GM12878 (cell line): Measurements from ENCODE around the gene SETBP1. TPM values are rescaled to one million over a fixed set of nuclear protein-coding genes. Genes with fewer than 3 reads are reported as not detected.
A peak's percentile ranks its signal among the peaks of the same experiment; 100 is the strongest.

Source experiments
- ATAC-seq: fragments of 200-7000 bp; cut with Tn5 transposase; 3 replicates; pipeline ENCODE4 v1.9.1; 2020; ENCODE audit warnings: mild to moderate bottlenecking, moderate library complexity
- BruUV-seq: library from RNA; stranded (reverse); fragments of 400-500 nt; replicated peaks from 2 replicates; lab custom pipeline; 2021; lab: Mats Ljungman, UMichigan
- CTCF ChIA-PET: fragments of 300-600 bp; sonication (Branson Sonifier 250); formaldehyde crosslinking; extraction: SDS; loops from one replicate; lab custom pipeline; 2021; ENCODE audit warnings: inconsistent platforms; lab: Yijun Ruan, JAX
- POLR2A ChIA-PET: fragments of 350-600 bp; formaldehyde crosslinking; extraction: SDS; loops from one replicate; lab custom pipeline; 2021; ENCODE audit warnings: inconsistent platforms; lab: Charles Lee
- RAD21 ChIA-PET: fragments of 300-600 bp; sonication (Branson Sonifier 250); formaldehyde crosslinking; loops from one replicate; lab custom pipeline; 2023; ENCODE audit warnings: antibody characterized with exemption; ENCODE audit not compliant: unreplicated experiment; lab: Charles Lee
- SMC1A ChIA-PET: fragments of 300-600 bp; sonication (Branson Sonifier 250); formaldehyde crosslinking; loops from one replicate; lab custom pipeline; 2023; ENCODE audit not compliant: unreplicated experiment, uncharacterized antibody; lab: Charles Lee
- DNase-seq: peaks from one replicate; pipeline ENCODE4 v3.0.0-alpha.2; 2011; ENCODE audit warnings: low read depth, low spot score
- FAIRE-seq: peaks from 3 replicates; lab custom pipeline; 2011; peaks lifted over from hg19 to GRCh38; lab: Jason Lieb, UNC
- H2AFZ ChIP-seq: 2 replicates; pipeline ENCODE4 v1.6.0; 2011; ENCODE audit warnings: low read depth, low read length, control low read depth; ENCODE audit not compliant: control insufficient read depth
- H3K27ac ChIP-seq: 2 replicates; pipeline ENCODE4 v1.5.1; 2011; ENCODE audit warnings: control low read depth; ENCODE audit not compliant: control insufficient read depth, insufficient read depth
- H3K27me3 ChIP-seq, 2 experiments: replicated peaks in 1 of 2; 2 replicates each; pipeline versions ENCODE4 v1.6.0 to v1.6.1; 2011; ENCODE audit warnings: low read length in 1 of 2; ENCODE audit not compliant: control insufficient read depth in 2 of 2, insufficient read depth in 2 of 2
- H3K36me3 ChIP-seq, 2 experiments: 2 replicates each; pipeline ENCODE4 v1.5.1; 2011; ENCODE audit warnings: low read length in 1 of 2; ENCODE audit not compliant: control insufficient read depth in 2 of 2, insufficient read depth in 2 of 2
- H3K4me1 ChIP-seq: 2 replicates; pipeline ENCODE4 v1.6.1; 2011; ENCODE audit warnings: mild to moderate bottlenecking, low read length, moderate library complexity, mixed read lengths; ENCODE audit not compliant: control insufficient read depth, insufficient read depth
- H3K4me2 ChIP-seq: 2 replicates; pipeline ENCODE4 v1.6.0; 2011; ENCODE audit warnings: control low read depth; ENCODE audit not compliant: control insufficient read depth, insufficient read depth
- H3K4me3 ChIP-seq: fragments of 200-600 bp; sonication (generic); 2 replicates; pipeline ENCODE4 v1.5.1; 2016
- H3K79me2 ChIP-seq: 2 replicates; pipeline ENCODE4 v1.6.0; 2011; ENCODE audit warnings: low read length; ENCODE audit not compliant: control insufficient read depth, insufficient read depth
- H3K9ac ChIP-seq: 2 replicates; pipeline ENCODE4 v1.8.0; 2011; ENCODE audit warnings: low read length, control low read depth, mixed read lengths; ENCODE audit not compliant: control insufficient read depth, insufficient read depth
- H3K9me3 ChIP-seq: replicated peaks from 3 replicates; pipeline ENCODE4 v1.5.1; 2011; ENCODE audit warnings: mild to moderate bottlenecking, low read length; ENCODE audit not compliant: control insufficient read depth, insufficient read depth
- H4K20me1 ChIP-seq: 2 replicates; pipeline ENCODE4 v1.6.0; 2011; ENCODE audit not compliant: control insufficient read depth, insufficient read depth
- ATF7 ChIP-seq: fragments of 450-650 bp; IDR thresholded peaks from 2 replicates; pipeline ENCODE4 v1.6.1; 2016; ENCODE audit warnings: low read depth, mild to moderate bottlenecking
- BACH1 ChIP-seq: fragments of 450-650 bp; IDR thresholded peaks from 2 replicates; pipeline ENCODE4 v1.6.1; 2017; ENCODE audit warnings: mild to moderate bottlenecking, borderline replicate concordance
- EGR1 ChIP-seq, 2 experiments: IDR thresholded peaks; 1 replicate in 1 of 2; 2 replicates in 1 of 2; pipeline ENCODE4 v1.6.1; 2011 to 2012; ENCODE audit warnings: low read depth in 2 of 2, low read length in 2 of 2, borderline replicate concordance in 1 of 2, mild to moderate bottlenecking in 1 of 2, moderate library complexity in 1 of 2
- EP300 ChIP-seq, 2 experiments: fragments of 150-350 bp in 1 of 2; IDR thresholded peaks; 2 replicates each; pipeline ENCODE4 v1.6.1; 2011 to 2012; ENCODE audit warnings: low read depth in 2 of 2, low read length in 2 of 2, borderline replicate concordance in 1 of 2, improper control_type of control experiment in 1 of 2, inconsistent platforms in 1 of 2; ENCODE audit not compliant: control insufficient read depth in 1 of 2
- HDGF ChIP-seq: fragments of 450-650 bp; IDR thresholded peaks from 2 replicates; pipeline ENCODE4 v1.6.1; 2016; ENCODE audit warnings: antibody characterized with exemption
- IKZF2 ChIP-seq, 2 experiments: fragments of 450-650 bp; IDR thresholded peaks; 2 replicates each; pipeline ENCODE4 v1.6.1; 2017; ENCODE audit warnings: mild to moderate bottlenecking in 2 of 2, moderate library complexity in 2 of 2
- KDM1A ChIP-seq: fragments of 200-600 bp; sonication (generic); IDR thresholded peaks from 2 replicates; pipeline ENCODE4 v1.6.1; 2016; ENCODE audit warnings: borderline replicate concordance
- MAX ChIP-seq: IDR thresholded peaks from 2 replicates; pipeline ENCODE4 v1.6.1; 2012; ENCODE audit warnings: low read depth, low read length, improper control_type of control experiment
- MEF2A ChIP-seq: IDR thresholded peaks from 2 replicates; pipeline ENCODE4 v1.6.1; 2011; ENCODE audit warnings: low read depth, mild to moderate bottlenecking, low read length, moderate library complexity; ENCODE audit not compliant: insufficient read depth
- NFIC ChIP-seq: IDR thresholded peaks from 2 replicates; pipeline ENCODE4 v1.6.1; 2012; ENCODE audit warnings: low read depth, mild to moderate bottlenecking, inconsistent platforms, low read length, moderate library complexity
- NFYA ChIP-seq: IDR thresholded peaks from 2 replicates; pipeline ENCODE4 v1.6.1; 2011; ENCODE audit warnings: low read depth, mild to moderate bottlenecking, low read length, improper control_type of control experiment, borderline replicate concordance
- NFYB ChIP-seq: IDR thresholded peaks from 2 replicates; pipeline ENCODE4 v1.6.1; 2011; ENCODE audit warnings: low read depth, mild to moderate bottlenecking, low read length, improper control_type of control experiment, moderate library complexity; ENCODE audit not compliant: insufficient read depth
- PAX5 ChIP-seq: IDR thresholded peaks from 2 replicates; pipeline ENCODE4 v1.6.1; 2011; ENCODE audit warnings: low read depth, low read length, borderline replicate concordance
- POLR2A ChIP-seq: IDR thresholded peaks from 2 replicates; pipeline ENCODE4 v1.6.1; 2011; ENCODE audit warnings: low read depth, mild to moderate bottlenecking, low read length
- POU2F2 ChIP-seq: IDR thresholded peaks from 3 replicates; pipeline ENCODE4 v1.6.1; 2011; ENCODE audit warnings: low read depth, mild to moderate bottlenecking, low read length, borderline replicate concordance
- RAD21 ChIP-seq: IDR thresholded peaks from 2 replicates; pipeline ENCODE4 v1.6.1; 2011; ENCODE audit warnings: mild to moderate bottlenecking, low read depth, low read length, moderate library complexity; ENCODE audit not compliant: insufficient read depth
- RAD51 ChIP-seq: fragments of 450-650 bp; IDR thresholded peaks from 2 replicates; pipeline ENCODE4 v1.6.1; 2016; ENCODE audit warnings: moderate library complexity, mild to moderate bottlenecking, inconsistent platforms
- RELA ChIP-seq: fragments of 450-650 bp; IDR thresholded peaks from 2 replicates; pipeline ENCODE4 v1.8.0; 2014; ENCODE audit warnings: borderline replicate concordance; ENCODE audit not compliant: partially characterized antibody
- SMARCA5 ChIP-seq: fragments of 450-650 bp; IDR thresholded peaks from 2 replicates; pipeline ENCODE4 v1.6.1; 2017; ENCODE audit warnings: mild to moderate bottlenecking
- WGBS: methylation state at CpG from one replicate; pipeline ENCODE4 v1.1.6; 2016; ENCODE audit warnings: low lambda C conversion rate; ENCODE audit not compliant: insufficient replicate concordance, insufficient coverage; ENCODE audit errors: missing lambda C conversion rate; 5-methylcytosine and 5-hydroxymethylcytosine counted together
- in situ Hi-C: fragments of 300-500 bp; cut with MboI; formaldehyde crosslinking; loops from 9 replicates; pipeline ENCODE4 v1.14.3; 2018; ENCODE audit warnings: mixed read lengths
- intact Hi-C: fragments of 100-400 bp; cut with micrococcal nuclease; formaldehyde crosslinking; loops from one replicate; pipeline ENCODE4 v1.14.2; 2022; ENCODE audit not compliant: unreplicated experiment
- polyA plus RNA-seq, 11 experiments: library from polyadenylated mRNA; depleted of rRNA in 4 of 11; unstranded in 6 of 11; stranded (reverse) in 5 of 11; fragments of >200 nt; fragmentation: Nextera tagmentation in 4 of 11; fragmentation: Illumina TruSeq in 1 of 11; extraction: Ambion mirVana in 4 of 11; extraction: Trizol in 1 of 11; gene quantifications; 1 replicate in 1 of 11; 2 replicates in 10 of 11; pipeline versions ENCODE4 v1.2.1 to v1.2.3, GENCODE V29; 2011 to 2016; ENCODE audit warnings: inconsistent platforms in 2 of 11, missing spikeins in 2 of 11, low read depth in 1 of 11
- total RNA-seq, 4 experiments: library from RNA; depleted of rRNA in 3 of 4; stranded (reverse); fragments of >200 nt in 3 of 4; fragmentation: Illumina TruSeq in 1 of 4; extraction: Trizol in 1 of 4; gene quantifications; 2 replicates each; pipeline versions ENCODE4 v1.2.1 to v1.2.3, GENCODE V29; 2013 to 2021
- TF ChIP-seq, protein P1 (sequence below): fragments of 450-650 bp; IDR thresholded peaks from 2 replicates; pipeline ENCODE4 v1.6.1; 2017; ENCODE audit warnings: mild to moderate bottlenecking, moderate library complexity

Gene SETBP1
- total and polyA plus RNA-seq, 10 of the 15 experiments (the other 5 are each of a cell fraction or from before 2014, with no cell fraction given): 0.99 to 29.7 (median 8.3) TPM

- no peaks in the 10 kb centered on the region for H3K27me3 ChIP-seq
- FAIRE-seq (no peak), DNase-seq (no peak), ATAC-seq (peak; percentile 84)
- no peak overlapping the region for H2AFZ ChIP-seq
- H3K36me3 ChIP-seq: no peaks in the 10 kb centered on the region; a peak in 1 of 4 replicates
- no peaks in the 10 kb centered on the region for H4K20me1 ChIP-seq
- in situ Hi-C loops (no loop called here), intact Hi-C loops (no loop called here)
- no peaks in the 10 kb centered on the region; the same call in none of the 2 replicates for H3K79me2 ChIP-seq
- peaks cover 2% of the 10 kb centered on the region for H3K4me1 ChIP-seq
- ChIA-PET POLR2A (interaction anchor here (0.6 to 1.0 kb wide), 4 partner anchors 10 to 29 kb away, joined by 3 to 4 read pairs (median 4); no protein-coding TSS in a partner anchor), RAD21 (interaction anchor here (0.7 to 2.2 kb wide), 11 partner anchors 13 to 512 kb away, joined by 3 to 13 read pairs (median 5); partner anchors contain the start of gene SETBP1), SMC1A (interaction anchor here (0.7 to 22.0 kb wide), 14 partner anchors 9 to 212 kb away, joined by 3 to 216 read pairs (median 6); no protein-coding TSS in a partner anchor), CTCF (interaction anchor here (0.9 to 4.7 kb wide), 5 partner anchors 9 to 142 kb away, joined by 3 to 25 read pairs (median 4); no protein-coding TSS in a partner anchor)
- no peak overlapping the region for H3K4me2 ChIP-seq
- no peak overlapping the region for H3K4me3 ChIP-seq
- BruUV-seq: no TSS peak
- H3K9me3 ChIP-seq: no peaks in the 10 kb centered on the region
- WGBS: 57% methylated on average over 5 of the region's 5 CpGs
- H3K9ac ChIP-seq: no peak overlapping the region
- no peak overlapping the region for H3K27ac ChIP-seq
- no peak for TF ChIP-seq NFYA
- peak; percentile 35; the same call in 1 of the 2 replicates for TF ChIP-seq BACH1
- no peak for TF ChIP-seq EGR1 (IDR thresholded peaks at IDR 0.05; ENCODE audit: borderline replicate concordance in 1 of 2, low read depth in 2 of 2, low read length in 2 of 2)
- TF ChIP-seq SMARCA5: no peak
- TF ChIP-seq RAD51: 0 out of 2 replicates have a peak, but pooled peaks have one; percentile 30
- TF ChIP-seq MAX: no peak
- 0 out of 2 replicates have a peak, but pooled peaks have one; percentile 12 for TF ChIP-seq NFYB
- TF ChIP-seq, protein P1, sequence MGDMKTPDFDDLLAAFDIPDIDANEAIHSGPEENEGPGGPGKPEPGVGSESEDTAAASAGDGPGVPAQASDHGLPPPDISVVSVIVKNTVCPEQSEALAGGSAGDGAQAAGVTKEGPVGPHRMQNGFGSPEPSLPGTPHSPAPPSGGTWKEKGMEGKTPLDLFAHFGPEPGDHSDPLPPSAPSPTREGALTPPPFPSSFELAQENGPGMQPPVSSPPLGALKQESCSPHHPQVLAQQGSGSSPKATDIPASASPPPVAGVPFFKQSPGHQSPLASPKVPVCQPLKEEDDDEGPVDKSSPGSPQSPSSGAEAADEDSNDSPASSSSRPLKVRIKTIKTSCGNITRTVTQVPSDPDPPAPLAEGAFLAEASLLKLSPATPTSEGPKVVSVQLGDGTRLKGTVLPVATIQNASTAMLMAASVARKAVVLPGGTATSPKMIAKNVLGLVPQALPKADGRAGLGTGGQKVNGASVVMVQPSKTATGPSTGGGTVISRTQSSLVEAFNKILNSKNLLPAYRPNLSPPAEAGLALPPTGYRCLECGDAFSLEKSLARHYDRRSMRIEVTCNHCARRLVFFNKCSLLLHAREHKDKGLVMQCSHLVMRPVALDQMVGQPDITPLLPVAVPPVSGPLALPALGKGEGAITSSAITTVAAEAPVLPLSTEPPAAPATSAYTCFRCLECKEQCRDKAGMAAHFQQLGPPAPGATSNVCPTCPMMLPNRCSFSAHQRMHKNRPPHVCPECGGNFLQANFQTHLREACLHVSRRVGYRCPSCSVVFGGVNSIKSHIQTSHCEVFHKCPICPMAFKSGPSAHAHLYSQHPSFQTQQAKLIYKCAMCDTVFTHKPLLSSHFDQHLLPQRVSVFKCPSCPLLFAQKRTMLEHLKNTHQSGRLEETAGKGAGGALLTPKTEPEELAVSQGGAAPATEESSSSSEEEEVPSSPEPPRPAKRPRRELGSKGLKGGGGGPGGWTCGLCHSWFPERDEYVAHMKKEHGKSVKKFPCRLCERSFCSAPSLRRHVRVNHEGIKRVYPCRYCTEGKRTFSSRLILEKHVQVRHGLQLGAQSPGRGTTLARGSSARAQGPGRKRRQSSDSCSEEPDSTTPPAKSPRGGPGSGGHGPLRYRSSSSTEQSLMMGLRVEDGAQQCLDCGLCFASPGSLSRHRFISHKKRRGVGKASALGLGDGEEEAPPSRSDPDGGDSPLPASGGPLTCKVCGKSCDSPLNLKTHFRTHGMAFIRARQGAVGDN: no peak
- TF ChIP-seq RAD21: no peak
- TF ChIP-seq NFIC: no peak
- 0 out of 2 replicates have a peak, but pooled peaks have one; percentile 34 for TF ChIP-seq ATF7
- TF ChIP-seq MEF2A: no peak
- 0 out of 4 replicates have a peak, but pooled peaks of 1 of the 2 experiments have one; percentile 10 for TF ChIP-seq IKZF2 (IDR thresholded peaks at IDR 0.05)
- no peak for TF ChIP-seq RELA
- no peak for TF ChIP-seq POU2F2
- no peak for TF ChIP-seq KDM1A
- TF ChIP-seq HDGF: no peak
- TF ChIP-seq PAX5: no peak
- TF ChIP-seq EP300 (IDR thresholded peaks at IDR 0.05; ENCODE audit: borderline replicate concordance in 1 of 2, control insufficient read depth in 1 of 2, low read depth in 2 of 2, low read length in 2 of 2): no peak
- TF ChIP-seq POLR2A: no peak
Measured at GRCh38 chr18:44700652-44701051, 20.0 kb downstream of the SETBP1 start.
